DND-41 (cell line): ENCODE data around the gene GID8.

ENCODE experiments used
- ATAC-seq: fragments of 200-7000 bp; cut with Tn5 transposase; 3 replicates; pipeline ENCODE4 v1.9.1; 2021; ENCODE audit warnings: low read depth; ENCODE audit not compliant: insufficient read depth
- DNase-seq: peaks from one replicate; pipeline ENCODE4 v3.0.0-alpha.2; 2020
- H2AFZ ChIP-seq: 2 replicates; pipeline ENCODE4 v1.6.0; 2012; ENCODE audit warnings: low read depth, low read length
- H3K27ac ChIP-seq: 2 replicates; pipeline ENCODE4 v1.5.1; 2012; ENCODE audit warnings: low read length, inconsistent platforms
- H3K27me3 ChIP-seq: fragments of 200-600 bp; sonication (generic); 2 replicates; pipeline ENCODE4 v1.6.0; 2012; ENCODE audit warnings: low read length, mild to moderate bottlenecking, inconsistent platforms; ENCODE audit not compliant: insufficient read depth, poor library complexity
- H3K36me3 ChIP-seq: 2 replicates; pipeline ENCODE4 v1.5.1; 2012; ENCODE audit warnings: low read length, inconsistent platforms; ENCODE audit not compliant: insufficient read depth
- H3K4me1 ChIP-seq: 2 replicates; pipeline ENCODE4 v1.5.1; 2012; ENCODE audit warnings: mild to moderate bottlenecking, low read length; ENCODE audit not compliant: insufficient read depth
- H3K4me2 ChIP-seq: 2 replicates; pipeline ENCODE4 v1.6.0; 2012; ENCODE audit warnings: mild to moderate bottlenecking, moderate library complexity, low read length, inconsistent platforms; ENCODE audit not compliant: insufficient read depth
- H3K4me3 ChIP-seq, 2 experiments: fragments of 200-600 bp in 1 of 2; shearing (Covaris generic) in 1 of 2; 2 replicates each; pipeline ENCODE4 v1.5.1; 2012 to 2016; ENCODE audit warnings: inconsistent platforms in 2 of 2, low read length in 2 of 2, mild to moderate bottlenecking in 2 of 2, low read depth in 1 of 2, moderate library complexity in 1 of 2
- H3K79me2 ChIP-seq: 2 replicates; pipeline ENCODE4 v1.6.0; 2012; ENCODE audit warnings: low read length, inconsistent platforms; ENCODE audit not compliant: insufficient read depth
- H3K9ac ChIP-seq: 2 replicates; pipeline ENCODE4 v1.6.0; 2012; ENCODE audit warnings: low read depth, mild to moderate bottlenecking, inconsistent platforms, low read length, moderate library complexity
- H3K9me3 ChIP-seq: 2 replicates; pipeline ENCODE4 v1.5.1; 2012; ENCODE audit warnings: low read length, moderate library complexity, mild to moderate bottlenecking, inconsistent platforms; ENCODE audit not compliant: insufficient read depth, severe bottlenecking
- H4K20me1 ChIP-seq: 2 replicates; pipeline ENCODE4 v1.6.0; 2012; ENCODE audit warnings: low read length; ENCODE audit not compliant: insufficient read depth
- EZH2 ChIP-seq: IDR thresholded peaks from 3 replicates; pipeline ENCODE4 v1.6.1; 2012; ENCODE audit warnings: borderline replicate concordance, low read depth, mild to moderate bottlenecking, moderate library complexity, low read length, inconsistent platforms; ENCODE audit not compliant: severe bottlenecking
- TF ChIP-seq, protein P1 (sequence below): IDR thresholded peaks from 2 replicates; pipeline ENCODE4 v1.5.1; 2012; ENCODE audit warnings: borderline replicate concordance, low read length, moderate library complexity, mild to moderate bottlenecking; ENCODE audit not compliant: poor library complexity, severe bottlenecking; ENCODE audit errors: extremely low read depth

The GID8 gene

DNA sequence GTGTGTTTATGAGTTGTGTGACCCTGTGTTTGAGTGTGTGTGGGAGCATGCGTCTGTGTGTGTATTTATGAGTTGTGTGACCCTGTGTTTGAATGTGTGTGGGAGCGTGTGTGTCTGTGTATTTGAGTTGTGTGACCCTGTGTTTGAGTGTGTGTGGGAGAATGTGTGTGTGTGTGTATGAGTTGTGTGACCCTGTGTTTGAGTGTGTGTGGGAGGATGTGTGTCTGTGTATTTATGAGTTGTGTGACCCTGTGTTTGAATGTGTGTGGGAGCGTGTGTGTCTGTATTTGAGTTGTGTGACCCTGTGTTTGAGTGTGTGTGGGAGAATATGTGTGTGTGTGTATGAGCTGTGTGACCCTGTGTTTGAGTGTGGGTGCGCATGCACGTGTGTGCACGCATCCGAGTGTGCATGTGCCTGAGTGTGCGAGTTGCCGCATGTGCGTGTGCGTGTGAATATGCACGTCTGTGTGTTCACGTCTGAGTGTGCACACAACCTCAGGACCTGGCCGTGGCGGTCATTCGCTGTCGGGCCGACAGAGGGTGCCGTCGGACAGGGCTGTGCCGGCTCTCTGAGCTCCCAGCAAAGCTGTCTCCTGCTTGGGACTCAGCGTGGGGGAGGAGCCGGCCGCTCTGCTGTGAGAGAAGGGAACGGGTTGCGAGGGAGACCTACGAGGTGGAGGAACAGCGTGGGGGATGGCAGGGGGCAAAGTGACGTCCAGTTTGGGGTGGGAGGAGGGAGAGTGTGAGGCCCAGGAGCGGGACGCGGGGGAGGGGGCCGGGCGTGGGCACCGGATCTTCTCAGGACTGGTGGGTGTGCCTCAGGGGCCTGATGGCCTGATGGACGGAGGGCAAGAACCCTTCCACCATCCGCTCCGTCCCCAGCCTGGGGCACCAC is 34.2 kb downstream of the GID8 start:
- no peak overlapping the region for H3K4me3 ChIP-seq
- TF ChIP-seq EZH2, result no peak
- TF ChIP-seq, protein P1, sequence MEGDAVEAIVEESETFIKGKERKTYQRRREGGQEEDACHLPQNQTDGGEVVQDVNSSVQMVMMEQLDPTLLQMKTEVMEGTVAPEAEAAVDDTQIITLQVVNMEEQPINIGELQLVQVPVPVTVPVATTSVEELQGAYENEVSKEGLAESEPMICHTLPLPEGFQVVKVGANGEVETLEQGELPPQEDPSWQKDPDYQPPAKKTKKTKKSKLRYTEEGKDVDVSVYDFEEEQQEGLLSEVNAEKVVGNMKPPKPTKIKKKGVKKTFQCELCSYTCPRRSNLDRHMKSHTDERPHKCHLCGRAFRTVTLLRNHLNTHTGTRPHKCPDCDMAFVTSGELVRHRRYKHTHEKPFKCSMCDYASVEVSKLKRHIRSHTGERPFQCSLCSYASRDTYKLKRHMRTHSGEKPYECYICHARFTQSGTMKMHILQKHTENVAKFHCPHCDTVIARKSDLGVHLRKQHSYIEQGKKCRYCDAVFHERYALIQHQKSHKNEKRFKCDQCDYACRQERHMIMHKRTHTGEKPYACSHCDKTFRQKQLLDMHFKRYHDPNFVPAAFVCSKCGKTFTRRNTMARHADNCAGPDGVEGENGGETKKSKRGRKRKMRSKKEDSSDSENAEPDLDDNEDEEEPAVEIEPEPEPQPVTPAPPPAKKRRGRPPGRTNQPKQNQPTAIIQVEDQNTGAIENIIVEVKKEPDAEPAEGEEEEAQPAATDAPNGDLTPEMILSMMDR, result peak; percentile 99
- DNase-seq (peak; percentile 93), ATAC-seq (peak; percentile 97)
- H3K9me3 ChIP-seq, result no peaks in the 10 kb centered on the region
- no peaks in the 10 kb centered on the region for H3K27me3 ChIP-seq
- H3K79me2 ChIP-seq, result no peaks in the 10 kb centered on the region
- H3K36me3 ChIP-seq, result no peaks in the 10 kb centered on the region
- no peak overlapping the region for H2AFZ ChIP-seq
- H3K4me1 ChIP-seq, result peaks cover 11% of the 10 kb centered on the region
- peak overlapping the region; percentile 50 for H3K4me2 ChIP-seq
- H4K20me1 ChIP-seq, result no peaks in the 10 kb centered on the region
- peak overlapping the region; percentile 38; the same call in 1 of the 2 replicates for H3K27ac ChIP-seq
- no peak overlapping the region for H3K9ac ChIP-seq

DNA sequence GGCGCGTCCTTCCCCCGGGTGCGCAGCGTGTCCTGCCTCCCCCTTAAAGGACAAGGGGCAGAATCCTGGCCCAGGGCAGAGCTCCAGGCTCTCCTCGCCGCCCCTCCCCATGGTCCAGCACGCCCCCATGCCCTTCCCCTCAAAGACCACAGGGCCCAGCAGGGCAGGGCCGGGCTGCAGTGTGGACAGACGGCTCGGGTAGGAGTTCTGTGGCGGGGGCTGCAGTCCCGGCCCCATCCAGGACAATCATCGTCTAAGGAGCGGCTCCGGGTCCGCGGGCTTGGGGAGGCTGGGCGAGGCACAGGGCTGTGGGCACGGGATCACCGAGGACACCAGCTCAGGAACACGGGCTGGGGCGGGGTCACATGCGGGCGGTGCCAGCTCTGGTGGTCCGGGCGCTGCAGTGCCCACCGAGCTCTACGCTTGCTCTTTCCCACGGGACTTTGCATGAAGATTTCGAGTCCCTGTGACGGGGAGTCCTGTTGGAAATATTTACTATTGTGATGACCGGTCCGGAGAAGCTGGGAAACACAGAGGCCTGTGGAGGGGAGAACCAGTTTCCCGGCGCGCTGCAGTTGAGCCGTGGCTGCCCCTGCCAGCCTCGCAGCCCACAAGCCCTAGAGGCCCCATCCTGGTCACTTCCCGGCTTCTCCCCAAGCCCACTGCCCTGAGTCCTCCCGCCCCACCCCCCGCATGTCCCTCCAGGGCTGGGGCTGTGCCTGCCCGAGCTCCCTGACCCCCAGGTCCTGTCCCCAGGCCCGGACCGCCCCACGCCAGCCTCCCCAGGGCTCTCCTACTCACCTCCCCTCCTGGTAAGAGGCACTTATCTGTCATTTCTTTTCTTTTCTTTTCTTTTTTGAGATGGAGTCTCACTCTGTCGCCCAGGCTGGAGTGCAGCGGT is 35.1 kb downstream of the GID8 start:
- H3K27me3 ChIP-seq, result no peaks in the 10 kb centered on the region

DNA sequence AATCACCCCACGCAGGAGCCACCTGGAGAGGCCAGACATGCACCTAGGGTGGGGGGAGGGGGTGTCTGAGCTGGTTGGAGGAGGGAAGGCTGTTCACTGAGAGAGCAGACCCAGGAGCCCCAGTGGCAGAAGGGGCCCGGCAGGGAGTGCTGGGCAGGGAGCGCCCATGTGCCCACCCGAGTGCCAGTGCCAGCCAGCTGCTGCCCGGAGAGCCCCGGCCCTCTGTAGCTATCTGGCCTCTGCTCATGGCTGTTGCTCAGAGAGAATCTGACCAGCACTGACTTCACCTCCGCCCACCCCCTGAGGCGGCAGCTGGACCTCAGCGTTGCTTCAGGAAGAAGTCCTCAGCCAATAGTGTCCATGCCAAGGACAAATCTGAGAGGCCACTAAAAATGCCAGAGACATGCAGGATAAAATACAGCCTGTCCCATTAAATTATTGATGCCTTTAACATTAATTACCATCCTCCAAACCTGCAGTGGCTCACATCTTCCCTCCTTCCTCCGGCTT is 37.4 kb downstream of the GID8 start:
- Histone ChIP-seq H3K79me2 (no peaks in the 10 kb centered on the region), H3K9me3 (no peaks in the 10 kb centered on the region), H3K27me3 (no peaks in the 10 kb centered on the region), H3K4me1 (peaks cover 25% of the 10 kb centered on the region), H3K4me3 (no peak overlapping the region), H4K20me1 (no peaks in the 10 kb centered on the region), H3K4me2 (no peak overlapping the region), H3K9ac (no peak overlapping the region), H3K36me3 (no peaks in the 10 kb centered on the region), H3K27ac (no peak overlapping the region), H2AFZ (no peak overlapping the region)
- DNase-seq (no peak), ATAC-seq (no peak)
- TF ChIP-seq EZH2, result no peak
- TF ChIP-seq, protein P1, result no peak

More for the DNA sequence above, 35.1 kb downstream of the GID8 start:
- Histone ChIP-seq H3K4me1 (peaks cover 11% of the 10 kb centered on the region), H3K4me2 (peak overlapping the region; percentile 50), H2AFZ (no peak overlapping the region), H4K20me1 (no peaks in the 10 kb centered on the region), H3K9ac (no peak overlapping the region), H3K36me3 (no peaks in the 10 kb centered on the region), H3K9me3 (no peaks in the 10 kb centered on the region), H3K4me3 (no peak overlapping the region), H3K79me2 (no peaks in the 10 kb centered on the region), H3K27ac (no peak overlapping the region)
- ATAC-seq (no peak), DNase-seq (no peak)
- TF ChIP-seq EZH2, result no peak
- TF ChIP-seq, protein P1, result no peak
